Lung microvascular endothelial cell (primary cell): ENCODE results near the gene P2RY14. TPM values are rescaled to one million over a fixed set of nuclear protein-coding genes. Genes with fewer than 3 reads are reported as not detected.

Experiments
- DNase-seq, 2 donors: peaks; one replicate each; pipeline versions ENCODE4 v3.0.0 to v3.0.0-alpha.2; 2010; ENCODE audit warnings: low read depth in 2 of 2
- total RNA-seq: library from RNA; depleted of rRNA; stranded (reverse); fragments of >200 nt; gene quantifications from 2 replicates; pipeline ENCODE4 v1.2.1, GENCODE V29; 2014

P2RY14 gene
- total RNA-seq, 1 donor from 2014 or later, result not detected

DNA sequence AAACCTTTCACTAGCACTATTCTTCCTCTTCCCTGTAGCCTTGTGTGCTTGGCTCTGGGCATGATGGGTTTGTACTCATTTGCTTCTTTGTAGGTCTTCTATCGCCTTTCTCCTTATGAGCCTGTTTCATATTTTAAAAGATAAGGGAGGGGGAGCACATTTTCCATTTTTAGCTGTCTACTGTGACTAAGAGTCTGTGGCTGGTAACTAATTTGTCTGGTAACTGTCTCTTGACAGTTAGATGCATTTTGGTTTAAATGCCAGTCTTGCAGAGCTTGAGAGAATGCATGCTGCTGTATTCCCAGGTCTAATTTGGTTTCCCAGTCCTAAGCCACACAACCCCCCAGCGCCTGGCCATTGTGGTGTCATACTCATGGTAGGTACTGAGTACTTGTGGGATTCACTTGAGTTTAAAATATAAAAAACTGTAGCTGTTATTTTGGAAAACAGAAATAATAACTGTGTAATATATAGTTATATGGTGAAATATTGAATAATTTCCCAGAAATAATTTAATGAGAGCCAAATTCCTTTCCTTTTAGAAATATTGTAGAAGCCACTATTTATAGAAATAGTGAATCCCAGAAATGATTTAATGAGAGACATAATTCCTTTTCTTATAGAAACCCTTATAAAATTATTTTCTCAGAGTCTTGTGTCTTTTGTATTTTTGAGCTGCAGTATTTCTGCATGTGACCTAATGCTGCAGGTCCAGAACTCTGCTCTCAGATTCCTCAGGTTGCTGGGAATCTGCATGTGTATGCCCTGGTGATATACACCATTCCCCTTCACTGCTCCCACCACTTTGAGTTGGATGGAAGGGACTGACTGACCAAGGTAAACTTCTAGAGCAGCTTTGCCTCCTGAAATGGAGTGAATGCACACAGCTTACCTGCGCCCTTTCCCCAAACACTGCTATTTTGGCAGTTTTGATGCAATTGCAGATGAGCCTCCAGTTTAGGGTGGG lies 61.4 kb downstream of the P2RY14 start:
- no peak for DNase-seq

DNA sequence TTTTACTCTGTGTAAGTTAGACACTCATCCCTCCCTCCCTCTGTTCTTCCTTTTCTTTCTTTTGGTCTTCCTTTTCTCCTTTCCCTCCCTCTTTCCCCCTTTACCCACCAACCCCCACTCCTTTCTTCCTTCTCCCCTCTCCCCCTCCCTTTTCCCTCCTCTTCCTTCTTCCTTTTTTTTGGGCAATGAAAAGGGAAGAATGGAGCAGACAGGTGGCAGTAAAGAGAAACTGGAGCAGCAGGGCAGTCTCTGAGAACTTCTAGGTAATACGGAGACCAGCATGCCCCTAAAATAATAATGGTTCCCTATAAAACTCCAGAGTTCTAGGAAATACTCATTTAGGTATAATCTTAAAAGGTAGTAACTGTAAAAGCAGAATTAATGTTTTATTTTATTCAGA lies 63.9 kb downstream of the P2RY14 start:
- DNase-seq, result no peak

- no peak for DNase-seq
Measured at GRCh38 chr3:151213881-151214280, 64.5 kb downstream of the P2RY14 start.

DNA sequence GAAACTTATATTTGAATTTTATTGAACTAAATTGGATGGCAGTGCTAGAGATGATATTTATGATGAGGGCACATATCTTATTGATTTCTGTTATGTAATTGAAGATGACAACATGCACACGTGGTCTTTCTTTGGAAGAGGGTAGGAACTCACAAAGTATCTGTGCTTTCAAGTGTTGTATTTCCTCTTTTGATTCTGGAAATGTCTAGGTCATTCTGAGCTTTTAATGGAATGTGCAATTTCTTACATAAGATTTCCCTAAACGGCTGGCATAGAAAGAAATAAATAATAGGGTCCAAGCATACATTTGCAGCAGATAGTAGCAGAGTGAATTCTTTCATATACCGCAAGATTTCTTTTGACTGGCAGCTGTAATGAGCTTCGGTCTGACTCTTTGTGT lies 65.2 kb downstream of the P2RY14 start:
- DNase-seq, result no peak

- peak in 1 of 2 donors; percentile 4 for DNase-seq
Measured at GRCh38 chr3:151210676-151211381, 67.5 kb downstream of the P2RY14 start.

DNA sequence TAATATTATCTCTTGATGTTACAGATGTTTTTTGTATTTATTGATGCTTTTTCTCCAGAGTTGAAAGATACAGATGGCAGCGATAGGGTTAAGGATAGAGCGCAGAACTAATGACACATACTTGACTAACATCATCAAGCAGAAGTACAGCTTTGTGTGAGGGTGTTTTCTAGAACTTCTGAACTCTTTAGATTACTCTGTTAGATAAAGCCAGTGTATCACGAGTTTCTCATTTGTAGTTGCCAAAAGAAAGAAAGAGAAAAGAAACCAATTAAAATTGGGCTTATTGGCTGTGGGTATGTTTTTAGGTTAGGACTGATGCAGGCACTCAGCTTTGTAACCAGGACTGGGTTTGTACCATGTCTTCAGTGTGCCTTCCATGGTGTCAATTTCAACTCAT lies 68.7 kb downstream of the P2RY14 start:
- DNase-seq, result no peak

- no peak for DNase-seq
Measured at GRCh38 chr3:151206201-151206600, 72.1 kb downstream of the P2RY14 start.

- DNase-seq, result no peak
Measured at GRCh38 chr3:151205482-151205881, 72.9 kb downstream of the P2RY14 start.

GRCh38 chr3:151204530-151205402 lies 73.6 kb downstream of the P2RY14 start:
- DNase-seq, result no peak

DNA sequence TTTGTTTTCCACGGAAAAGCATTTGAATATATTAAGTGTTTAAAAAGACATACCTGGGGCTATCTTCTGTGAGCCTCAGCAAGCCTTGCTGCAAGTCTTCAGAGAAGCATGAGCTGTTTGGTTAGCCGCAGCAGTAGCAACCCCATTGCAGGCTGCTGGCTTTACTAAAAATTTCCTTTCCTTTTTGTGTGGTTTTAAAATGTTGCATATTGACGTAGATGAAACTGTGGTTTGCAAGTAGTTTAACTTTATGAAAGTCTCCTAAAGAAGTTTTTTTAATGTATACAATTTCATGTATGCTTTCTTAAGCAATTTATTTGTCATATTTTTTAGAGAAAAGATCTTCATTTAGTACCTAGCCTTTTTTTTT lies 75.3 kb downstream of the P2RY14 start, which contains the start of gene GPR171:
GPR171 (minus strand) TSS at position 166 of the 370 bp plus-strand sequence. CDS start 3,830 bp downstream, outside the sequence.
- no peak for DNase-seq

DNA sequence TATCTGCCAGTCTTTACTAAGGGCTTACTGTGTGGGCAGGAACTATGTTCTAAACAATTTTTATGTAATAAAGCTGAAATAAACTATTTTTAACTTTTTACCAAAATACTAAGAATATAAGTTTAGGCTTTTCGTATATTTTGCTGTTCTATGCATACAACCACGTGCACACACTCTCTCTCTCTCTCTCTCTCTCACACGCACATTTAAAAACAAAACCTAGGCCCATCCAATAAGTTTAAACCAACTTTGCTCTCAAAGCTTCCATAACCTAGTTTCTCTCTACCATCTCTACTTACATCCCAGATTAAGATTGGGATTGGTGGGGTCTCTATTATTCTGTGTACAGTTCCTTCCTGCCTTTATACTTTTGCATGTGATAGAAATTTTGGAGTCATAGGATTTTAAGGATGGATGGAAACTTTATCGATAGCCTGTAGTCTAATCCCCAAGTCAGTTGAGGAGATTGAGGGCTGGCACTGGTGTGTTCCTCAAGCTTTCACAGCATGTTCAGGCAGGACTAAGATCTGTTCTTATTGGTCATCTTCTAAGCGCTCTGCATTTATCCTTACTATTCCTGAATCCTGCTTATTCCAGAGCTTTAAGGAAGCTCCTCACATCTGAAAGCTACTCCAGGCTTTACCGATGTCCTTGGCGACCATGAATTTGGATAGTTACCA lies 77.2 kb downstream of the P2RY14 start:
- no peak for DNase-seq

GRCh38 chr3:151200586-151200985 lies 77.8 kb downstream of the P2RY14 start:
- DNase-seq, result no peak

GRCh38 chr3:151199554-151200438 lies 78.5 kb downstream of the P2RY14 start:
- no peak for DNase-seq

DNA sequence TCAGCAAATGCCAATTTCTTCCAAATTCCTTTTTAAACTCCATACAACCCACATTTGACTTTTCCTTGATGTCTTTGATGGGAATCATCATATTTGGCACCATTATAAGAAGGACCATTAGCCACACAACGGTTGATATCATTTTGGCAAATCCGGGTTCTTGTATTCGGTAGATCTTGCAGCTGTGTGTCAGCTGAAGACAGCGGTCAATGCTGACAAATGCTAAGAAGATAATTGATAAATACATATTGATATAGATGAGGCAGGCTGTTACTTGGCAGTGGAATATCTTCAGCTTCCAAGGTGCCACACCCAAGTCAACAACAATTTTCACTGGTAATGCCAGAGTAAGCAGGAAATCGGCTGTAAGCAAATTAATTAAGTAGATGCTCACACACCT lies 79.5 kb downstream of the P2RY14 start:
- no peak for DNase-seq

DNA sequence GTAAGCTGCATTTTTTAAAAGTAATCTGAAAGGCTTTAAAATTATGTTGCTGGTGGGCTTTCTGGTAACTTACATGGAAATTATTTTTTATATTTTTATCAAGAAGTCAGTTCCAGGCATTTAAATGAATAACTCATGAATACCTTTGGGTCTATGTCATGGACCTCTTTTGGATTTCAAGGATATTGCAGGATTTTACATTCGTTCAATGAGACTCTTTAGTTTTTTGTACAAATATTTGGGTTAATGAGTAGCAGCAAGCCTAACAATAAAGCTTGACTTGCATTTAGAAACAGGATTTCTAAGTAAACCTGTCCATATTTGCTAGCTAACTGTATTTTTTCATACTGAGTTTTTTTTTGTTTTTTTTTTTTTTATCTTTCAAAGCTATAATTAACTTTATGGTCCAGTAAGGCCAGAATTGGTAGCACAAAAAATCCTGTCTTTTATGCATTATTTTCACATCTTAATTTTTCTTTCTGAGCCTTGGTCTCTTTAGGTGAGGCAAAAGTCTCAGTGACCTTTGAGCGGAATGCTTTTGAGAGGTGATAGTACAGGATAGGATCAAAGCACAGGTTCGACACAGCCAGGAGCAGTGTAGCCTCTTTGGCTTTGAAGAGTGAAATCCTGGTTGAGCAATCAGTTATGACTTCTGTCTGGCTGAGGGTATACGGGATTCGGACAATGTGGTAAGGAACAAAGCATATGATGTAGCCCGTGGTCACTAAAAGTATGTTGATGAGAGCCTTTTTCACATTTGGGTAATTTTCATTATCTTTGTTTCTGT lies 80.2 kb downstream of the P2RY14 start:
- DNase-seq, result no peak

DNA sequence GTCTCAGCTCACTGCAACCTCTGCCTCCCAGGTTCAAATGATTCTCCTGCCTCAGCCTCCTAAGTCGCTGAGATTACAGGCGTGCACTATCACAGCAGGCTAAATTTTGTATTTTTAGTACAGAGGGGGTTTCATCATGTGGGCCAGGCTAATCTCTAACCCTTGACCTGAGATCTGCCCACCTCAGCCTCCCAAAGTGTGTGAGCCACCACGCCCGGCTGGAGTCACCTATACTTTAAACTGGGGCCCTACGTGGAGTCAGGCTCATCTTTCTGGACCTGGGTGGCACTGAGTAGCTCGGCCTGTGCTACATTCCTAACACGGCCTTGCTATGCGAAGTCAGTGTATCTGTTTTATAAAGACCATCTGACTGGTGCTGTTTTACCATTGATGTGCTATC lies 81.1 kb downstream of the P2RY14 start:
- no peak for DNase-seq

DNA sequence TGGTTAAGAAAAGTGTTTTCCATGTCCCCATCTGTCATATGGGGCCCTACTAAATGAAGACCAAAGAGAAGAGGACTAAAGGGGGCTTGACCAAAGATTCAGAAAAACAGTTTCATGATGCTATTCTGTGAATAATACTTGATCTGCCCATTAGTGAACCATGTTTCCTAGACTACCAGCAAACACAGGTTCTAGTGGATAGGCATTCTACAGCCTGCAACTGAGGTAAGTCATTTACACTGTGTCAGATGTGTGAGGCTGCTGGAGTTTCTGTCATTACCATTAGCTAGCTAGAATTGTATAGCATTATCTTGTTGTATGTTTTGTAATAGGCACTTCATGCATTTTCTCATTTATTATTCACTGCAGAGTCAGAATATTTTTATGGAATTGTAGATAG lies 81.9 kb downstream of the P2RY14 start:
- DNase-seq, result no peak

GRCh38 chr3:151195826-151196225 lies 82.5 kb downstream of the P2RY14 start:
- no peak for DNase-seq

DNA sequence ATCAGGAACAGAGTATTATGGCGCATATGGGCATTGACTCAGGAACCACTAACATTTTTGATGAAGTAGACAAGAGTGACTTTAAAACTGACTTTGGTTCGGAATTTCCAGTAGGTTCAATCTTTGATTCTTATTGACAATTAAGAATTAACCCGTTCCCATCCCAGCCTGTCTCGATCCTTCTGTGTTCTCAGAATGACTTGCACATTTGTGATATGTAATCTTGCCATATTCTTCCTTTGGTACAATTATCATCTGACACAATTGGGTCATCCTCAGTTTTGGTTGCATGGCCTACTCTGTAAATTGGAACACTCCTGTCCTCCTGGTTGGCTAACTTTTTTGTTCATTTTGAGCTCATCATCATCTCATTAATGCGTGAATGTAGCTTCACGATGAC lies 85.8 kb downstream of the P2RY14 start:
- DNase-seq, result no peak
